Measurements from ENCODE around the gene SDS. TPM values are rescaled to one million over a fixed set of nuclear protein-coding genes. Genes with fewer than 3 reads are reported as not detected.
A peak's percentile ranks its signal among the peaks of the same experiment; 100 is the strongest.

The SDS gene
- polyA plus RNA-seq, 1 experiment: not detected

GRCh38 chr12:113422886-113423669, 19.4 kb upstream of the SDS start:
- ChIA-PET POLR2A (no interaction called here), CTCF (interaction anchor here (1.0 to 3.5 kb wide), 2 partner anchors 16 to 109 kb away, joined by 8 to 16 read pairs; no protein-coding TSS in a partner anchor)
- Histone ChIP-seq H3K36me3 (ENCODE audit: control insufficient read depth, insufficient read depth, low read length) (no peaks in the 10 kb centered on the region), H3K4me3 (ENCODE audit: low read depth, low read length) (peak overlapping the region; percentile 55), H3K27me3 (ENCODE audit: control insufficient read depth, insufficient read depth, low read length) (peaks cover 2% of the 10 kb centered on the region; the same call in 1 of the 2 replicates)
- DNase-seq (ENCODE audit: low read depth): no peak
- no peak for TF ChIP-seq CTCF (IDR thresholded peaks at IDR 0.05; ENCODE audit: insufficient read depth, low read depth, low read length)

GRCh38 chr12:113422030-113422885, 18.6 kb upstream of the SDS start, which contains the start of gene SDSL:
SDSL (plus strand) TSS chr12:113422380; CDS start chr12:113427983, 5,603 bp downstream.
- no peak for TF ChIP-seq CTCF (IDR thresholded peaks at IDR 0.05; ENCODE audit: insufficient read depth, low read depth, low read length)
- POLR2A ChIA-PET: no interaction called here
- peak; percentile 27 for DNase-seq (ENCODE audit: low read depth)
- Histone ChIP-seq H3K36me3 (ENCODE audit: control insufficient read depth, insufficient read depth, low read length) (no peaks in the 10 kb centered on the region), H3K27me3 (ENCODE audit: control insufficient read depth, insufficient read depth, low read length) (peaks cover 2% of the 10 kb centered on the region; the same call in 1 of the 2 replicates), H3K4me3 (ENCODE audit: low read depth, low read length) (peak within 1 kb of the TSS; percentile 55)
- CTCF ChIA-PET: interaction anchor here (0.6 to 3.5 kb wide), 6 partner anchors 12 to 234 kb away, joined by 3 to 16 read pairs (median 3); no protein-coding TSS in a partner anchor

- ChIA-PET CTCF (interaction anchor here (1.1 to 1.3 kb wide), 3 partner anchors 11 to 110 kb away, joined by 3 read pairs; no protein-coding TSS in a partner anchor), POLR2A (no interaction called here)
- no peak for DNase-seq (ENCODE audit: low read depth)
- no peak for TF ChIP-seq CTCF (IDR thresholded peaks at IDR 0.05; ENCODE audit: insufficient read depth, low read depth, low read length)
- H3K4me3 ChIP-seq (ENCODE audit: low read depth, low read length): no peak overlapping the region
- no peaks in the 10 kb centered on the region for H3K36me3 ChIP-seq (ENCODE audit: control insufficient read depth, insufficient read depth, low read length)
- H3K27me3 ChIP-seq (ENCODE audit: control insufficient read depth, insufficient read depth, low read length): peaks cover 2% of the 10 kb centered on the region; the same call in 1 of the 2 replicates
Observed at GRCh38 chr12:113420996-113421595, 17.4 kb upstream of the SDS start.

GRCh38 chr12:113418213-113418879, 14.7 kb upstream of the SDS start:
- POLR2A ChIA-PET: no interaction called here
- CTCF ChIA-PET: interaction anchor here (0.7 to 1.0 kb wide), 4 partner anchors 10 to 56 kb away, joined by 3 read pairs; no protein-coding TSS in a partner anchor
- TF ChIP-seq CTCF (IDR thresholded peaks at IDR 0.05; ENCODE audit: insufficient read depth, low read depth, low read length): no peak
- Histone ChIP-seq H3K27me3 (ENCODE audit: control insufficient read depth, insufficient read depth, low read length) (peaks cover 2% of the 10 kb centered on the region; the same call in 1 of the 2 replicates), H3K4me3 (ENCODE audit: low read depth, low read length) (no peak overlapping the region), H3K36me3 (ENCODE audit: control insufficient read depth, insufficient read depth, low read length) (no peaks in the 10 kb centered on the region)
- no peak for DNase-seq (ENCODE audit: low read depth)

Data from BJ (cell line).